HFF-Myc (cell line): ENCODE results near the gene PROX1.

Source experiments
- DNase-seq: peaks from one replicate; pipeline ENCODE4 v3.0.0-alpha.2; 2011; ENCODE audit warnings: low read depth; ENCODE audit errors: extremely low read depth
- H3K4me3 ChIP-seq: replicated peaks from 2 replicates; pipeline ENCODE4 v1.5.1; 2011; ENCODE audit warnings: low read depth, mild to moderate bottlenecking, control low read depth, low read length
- CTCF ChIP-seq: IDR thresholded peaks from 2 replicates; pipeline ENCODE4 v1.5.1; 2012; ENCODE audit warnings: mild to moderate bottlenecking, low read depth, low read length, control low read depth; ENCODE audit errors: missing control alignments

The PROX1 gene

GRCh38 chr1:214004795-214005194, 17.0 kb downstream of the PROX1 start:
- TF ChIP-seq CTCF: no peak
- no peak overlapping the region for H3K4me3 ChIP-seq
- no peak for DNase-seq

- TF ChIP-seq CTCF: no peak
- no peak overlapping the region for H3K4me3 ChIP-seq
- no peak for DNase-seq
Measured at GRCh38 chr1:214005708-214006107, 17.9 kb downstream of the PROX1 start.

GRCh38 chr1:214006845-214007244, 19.1 kb downstream of the PROX1 start:
- TF ChIP-seq CTCF: no peak
- DNase-seq: no peak
- H3K4me3 ChIP-seq: no peak overlapping the region

- no peak overlapping the region for H3K4me3 ChIP-seq
- no peak for TF ChIP-seq CTCF
- no peak for DNase-seq
Measured at GRCh38 chr1:214008347-214008746, 20.6 kb downstream of the PROX1 start.

- no peak for TF ChIP-seq CTCF
- no peak for DNase-seq
- no peak overlapping the region for H3K4me3 ChIP-seq
Measured at GRCh38 chr1:214008791-214009422, 21.1 kb downstream of the PROX1 start.

GRCh38 chr1:214009423-214010196, 21.8 kb downstream of the PROX1 start:
- no peak for DNase-seq
- H3K4me3 ChIP-seq: no peak overlapping the region
- TF ChIP-seq CTCF: no peak
